ENCODE data around the gene CISD2.
A peak's percentile ranks its signal among the peaks of the same experiment; 100 is the strongest.

- peak; percentile 92 for TF ChIP-seq POLR2A (IDR thresholded peaks at IDR 0.05; ENCODE audit: low read depth, low read length)
- TF ChIP-seq TAF1 (IDR thresholded peaks at IDR 0.05; ENCODE audit: borderline replicate concordance, low read depth, low read length), result peak; percentile 64
- peak; percentile 96 for TF ChIP-seq POLR2AphosphoS5 (IDR thresholded peaks at IDR 0.05; ENCODE audit: low read depth, low read length)
These were observed at the start of gene CISD2 for GRCh38 chr4:102868781-102869568.
